Endothelial cell of umbilical vein (primary cell): Measurements from ENCODE around the gene IRF2BPL. TPM values are rescaled to one million over a fixed set of nuclear protein-coding genes. Genes with fewer than 3 reads are reported as not detected.

Experiments
- BruUV-seq: library from RNA; stranded (reverse); fragments of 400-500 nt; replicated peaks from 2 replicates; lab custom pipeline; 2021; lab: Mats Ljungman, UMichigan
- CTCF ChIA-PET: fragments of 300-600, 350-600 bp; sonication (Branson Sonifier 250); formaldehyde crosslinking; loops from one replicate; lab custom pipeline; 2021; ENCODE audit warnings: antibody characterized with exemption, inconsistent platforms; lab: Charles Lee
- POLR2A ChIA-PET: fragments of 300-600, 350-600 bp; sonication (Branson Sonifier 250); formaldehyde crosslinking; loops from one replicate; lab custom pipeline; 2021; ENCODE audit warnings: antibody characterized with exemption, inconsistent platforms; lab: Charles Lee
- DNase-seq: peaks from one replicate; pipeline ENCODE4 v3.0.0-alpha.2; 2011; ENCODE audit warnings: low read depth, low spot score
- FAIRE-seq: peaks from 2 replicates; lab custom pipeline; 2011; peaks lifted over from hg19 to GRCh38; lab: Jason Lieb, UNC
- H2AFZ ChIP-seq: 2 replicates; pipeline ENCODE4 v1.6.0; 2012; ENCODE audit warnings: low read depth, low read length, control low read depth, inconsistent platforms
- H3K27ac ChIP-seq: 2 replicates; pipeline ENCODE4 v1.5.1; 2011; ENCODE audit warnings: low read depth, mild to moderate bottlenecking, control low read depth, low read length, moderate library complexity; ENCODE audit not compliant: insufficient read depth
- H3K27me3 ChIP-seq, 2 experiments: 2 replicates each; pipeline versions ENCODE4 v1.6.0 to v1.6.1; 2011; ENCODE audit warnings: low read length in 2 of 2, mixed read lengths in 1 of 2; ENCODE audit not compliant: control insufficient read depth in 2 of 2, insufficient read depth in 2 of 2
- H3K36me3 ChIP-seq, 2 experiments: 2 replicates in 1 of 2; 3 replicates in 1 of 2; pipeline ENCODE4 v1.5.1; 2011; ENCODE audit warnings: low read length in 2 of 2, mild to moderate bottlenecking in 1 of 2, moderate library complexity in 1 of 2; ENCODE audit not compliant: control insufficient read depth in 2 of 2, insufficient read depth in 2 of 2; ENCODE audit errors: extremely low read depth in 1 of 2
- H3K4me1 ChIP-seq: 3 replicates; pipeline ENCODE4 v1.5.1; 2011; ENCODE audit warnings: mild to moderate bottlenecking, low read length; ENCODE audit not compliant: control insufficient read depth, insufficient read depth; ENCODE audit errors: extremely low read depth
- H3K4me2 ChIP-seq: 2 replicates; pipeline ENCODE4 v1.6.1; 2011; ENCODE audit warnings: low read length, control low read depth, mixed read lengths; ENCODE audit not compliant: insufficient read depth
- H3K4me3 ChIP-seq, 3 experiments: fragments of 200-600 bp in 1 of 3; sonication (generic), shearing (Covaris generic) in 1 of 3; replicated peaks in 1 of 3; 2 replicates each; pipeline ENCODE4 v1.5.1; 2011 to 2016; ENCODE audit warnings: control low read depth in 3 of 3, low read length in 3 of 3, mild to moderate bottlenecking in 2 of 3, inconsistent platforms in 1 of 3, low read depth in 1 of 3, moderate library complexity in 1 of 3; ENCODE audit not compliant: insufficient read depth in 1 of 3
- H3K79me2 ChIP-seq: 2 replicates; pipeline ENCODE4 v1.6.0; 2012; ENCODE audit warnings: low read length, inconsistent platforms; ENCODE audit not compliant: control insufficient read depth, insufficient read depth
- H3K9ac ChIP-seq: replicated peaks from 2 replicates; pipeline ENCODE3; 2011; ENCODE audit warnings: low read length, control low read depth; ENCODE audit not compliant: insufficient read depth; ENCODE audit errors: extremely low read depth
- H3K9me1 ChIP-seq: replicated peaks from 3 replicates; pipeline ENCODE4 v1.6.0; 2011; ENCODE audit warnings: mild to moderate bottlenecking, low read length; ENCODE audit not compliant: control insufficient read depth, insufficient read depth; ENCODE audit errors: extremely low read depth
- H3K9me3 ChIP-seq: replicated peaks from 2 replicates; pipeline ENCODE4 v1.5.1; 2012; ENCODE audit warnings: low read length, inconsistent platforms; ENCODE audit not compliant: control insufficient read depth, insufficient read depth
- H4K20me1 ChIP-seq: replicated peaks from 2 replicates; pipeline ENCODE3; 2011; ENCODE audit warnings: mild to moderate bottlenecking, low read length; ENCODE audit not compliant: control insufficient read depth, insufficient read depth; ENCODE audit errors: extremely low read depth
- CTCF ChIP-seq, 2 donors: IDR thresholded peaks; 1 replicate in 1 of 2; 2 replicates in 1 of 2; pipeline ENCODE4 v1.5.1; 2011; ENCODE audit warnings: low read length in 2 of 2, mild to moderate bottlenecking in 2 of 2, moderate library complexity in 2 of 2, control low read depth in 1 of 2, inconsistent platforms in 1 of 2, low read depth in 1 of 2; ENCODE audit not compliant: insufficient read depth in 1 of 2; ENCODE audit errors: extremely low read depth in 1 of 2
- EZH2 ChIP-seq: IDR thresholded peaks from 2 replicates; pipeline ENCODE4 v1.6.1; 2012; ENCODE audit warnings: borderline replicate concordance, low read depth, mild to moderate bottlenecking, moderate library complexity, low read length, inconsistent platforms; ENCODE audit not compliant: severe bottlenecking
- JUN ChIP-seq: IDR thresholded peaks from 2 replicates; pipeline ENCODE4 v1.6.1; 2011; ENCODE audit warnings: borderline replicate concordance, low read depth; ENCODE audit not compliant: insufficient read length, insufficient read depth
- MYC ChIP-seq: IDR thresholded peaks from one replicate; pipeline ENCODE4 v1.6.1; 2011; ENCODE audit warnings: mild to moderate bottlenecking, low read depth, low read length
- POLR2AphosphoS5 ChIP-seq: IDR thresholded peaks from 2 replicates; pipeline ENCODE4 v1.6.1; 2012; ENCODE audit warnings: low read depth, mild to moderate bottlenecking, control low read depth, low read length, moderate library complexity; ENCODE audit not compliant: insufficient read depth
- dilution Hi-C: fragments of 300-500 bp; cut with MboI; formaldehyde crosslinking; loops from one replicate; pipeline ENCODE4 v1.15.0; 2019; ENCODE audit warnings: low sequenced_read_pairs; ENCODE audit not compliant: extremely low pct_ligation_motif_present
- intact Hi-C: fragments of 100-400 bp; cut with micrococcal nuclease; formaldehyde crosslinking; loops from one replicate; pipeline ENCODE4 v1.10.0; 2022
- polyA plus RNA-seq, 4 experiments: library from polyadenylated mRNA; depleted of rRNA in 3 of 4; stranded (reverse) in 3 of 4; unstranded in 1 of 4; fragments of >200 nt; gene quantifications; 2 replicates each; pipeline versions ENCODE4 v1.2.1 to v1.2.3, GENCODE V29; 2011 to 2012; ENCODE audit warnings: missing spikeins in 1 of 4
- total RNA-seq: library from RNA; stranded (reverse); gene quantifications from 2 replicates; pipeline ENCODE4 v1.2.3, GENCODE V29; 2021

Gene IRF2BPL
- total and polyA plus RNA-seq, 2 donors (not counting 3 experiments of a cell fraction or from before 2014, with no cell fraction given), result 9.3 to 23.3 TPM

- Histone ChIP-seq H3K4me2 (peak overlapping the region; percentile 79), H3K4me1 (peaks cover 54% of the 10 kb centered on the region), H3K9me3 (no peaks in the 10 kb centered on the region), H4K20me1 (no peaks in the 10 kb centered on the region), H3K27ac (peak overlapping the region; percentile 99), H3K36me3 (no peaks in the 10 kb centered on the region), H2AFZ (peak overlapping the region; percentile 47), H3K79me2 (no peaks in the 10 kb centered on the region), H3K9ac (peak overlapping the region; percentile 96), H3K27me3 (no peaks in the 10 kb centered on the region), H3K4me3 (peak overlapping the region; percentile 20 to 48 (median 26)), H3K9me1 (no peaks in the 10 kb centered on the region)
- dilution Hi-C loops (no loop called here), intact Hi-C loops (loop anchor here (1.0 kb wide), 3 partner anchors 7 to 288 kb away; partner anchors contain the start of gene GSTZ1)
- no TSS peak for BruUV-seq
- DNase-seq, result peak; percentile 91
- no peak for TF ChIP-seq EZH2
- peak in 1 of 2 donors; percentile 17 for TF ChIP-seq CTCF (IDR thresholded peaks at IDR 0.05; ENCODE audit: extremely low read depth in 1 of 2, insufficient read depth in 1 of 2, low read depth in 1 of 2, low read length in 2 of 2)
- no peak for TF ChIP-seq MYC
- no peak for TF ChIP-seq JUN
- TF ChIP-seq POLR2AphosphoS5, result no peak
- peak; percentile 8 for FAIRE-seq
- ChIA-PET CTCF (interaction anchor here (0.6 to 1.5 kb wide), 5 partner anchors 9 to 120 kb away, joined by 3 to 5 read pairs (median 4); no protein-coding TSS in a partner anchor), POLR2A (interaction anchor here (1.2 kb wide), 1 partner anchor 9 kb away, joined by 5 read pairs; no protein-coding TSS in a partner anchor)
Observed at GRCh38 chr14:77032844-77033621, 4.5 kb upstream of the IRF2BPL start.
